ENCODE results near the gene LACC1.

DNA sequence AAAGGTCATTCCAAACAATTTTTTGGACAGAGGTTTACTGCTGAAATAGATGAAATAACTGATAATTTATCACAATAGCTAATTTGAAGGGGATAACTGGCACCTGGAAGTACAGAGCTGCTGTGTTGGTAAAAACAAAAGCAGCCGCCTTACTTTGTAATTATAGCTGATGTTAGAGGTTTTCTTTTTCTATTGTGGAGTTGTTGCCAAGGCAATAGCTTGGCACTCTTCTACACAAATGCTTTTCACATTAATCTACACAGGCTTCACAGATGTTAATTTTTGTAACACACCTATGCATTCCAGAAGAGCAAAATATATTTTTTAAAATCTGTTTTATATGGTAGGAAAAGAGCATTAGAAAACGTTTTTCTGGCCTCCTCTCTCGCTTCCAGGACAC is 56.9 kb downstream of the LACC1 start:
- TF ChIP-seq, protein P1, sequence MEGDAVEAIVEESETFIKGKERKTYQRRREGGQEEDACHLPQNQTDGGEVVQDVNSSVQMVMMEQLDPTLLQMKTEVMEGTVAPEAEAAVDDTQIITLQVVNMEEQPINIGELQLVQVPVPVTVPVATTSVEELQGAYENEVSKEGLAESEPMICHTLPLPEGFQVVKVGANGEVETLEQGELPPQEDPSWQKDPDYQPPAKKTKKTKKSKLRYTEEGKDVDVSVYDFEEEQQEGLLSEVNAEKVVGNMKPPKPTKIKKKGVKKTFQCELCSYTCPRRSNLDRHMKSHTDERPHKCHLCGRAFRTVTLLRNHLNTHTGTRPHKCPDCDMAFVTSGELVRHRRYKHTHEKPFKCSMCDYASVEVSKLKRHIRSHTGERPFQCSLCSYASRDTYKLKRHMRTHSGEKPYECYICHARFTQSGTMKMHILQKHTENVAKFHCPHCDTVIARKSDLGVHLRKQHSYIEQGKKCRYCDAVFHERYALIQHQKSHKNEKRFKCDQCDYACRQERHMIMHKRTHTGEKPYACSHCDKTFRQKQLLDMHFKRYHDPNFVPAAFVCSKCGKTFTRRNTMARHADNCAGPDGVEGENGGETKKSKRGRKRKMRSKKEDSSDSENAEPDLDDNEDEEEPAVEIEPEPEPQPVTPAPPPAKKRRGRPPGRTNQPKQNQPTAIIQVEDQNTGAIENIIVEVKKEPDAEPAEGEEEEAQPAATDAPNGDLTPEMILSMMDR (IDR thresholded peaks at IDR 0.05), result no peak
- no peak for TF ChIP-seq EZH2 (IDR thresholded peaks at IDR 0.05; ENCODE audit: borderline replicate concordance, insufficient read depth, low read depth, low read length, poor library complexity, severe bottlenecking)

Data from B cell (primary cell).